Left renal cortex interstitium (tissue), 4 donors: ENCODE data around the gene PCF11. TPM values are rescaled to one million over a fixed set of nuclear protein-coding genes. Genes with fewer than 3 reads are reported as not detected.
"Not testable (repeated sequence)": the region's sequence is repeated elsewhere in the genome, so short reads cannot be mapped to it uniquely, and the experiment has no call there.

Experiments used
- DNase-seq, 4 donors: peaks; one replicate each; pipeline ENCODE4 v3.0.0-alpha.2; 2013; ENCODE audit warnings: low read depth in 4 of 4, low spot score in 2 of 4, missing footprints in 1 of 4
- polyA plus RNA-seq, 4 donors: library from polyadenylated mRNA; unstranded; fragments of 120-200 nt; gene quantifications; one replicate each; pipeline ENCODE4 v1.2.1, GENCODE V29; 2013; ENCODE audit not compliant: insufficient read length in 4 of 4

The PCF11 gene
- polyA plus RNA-seq, 4 donors = 60.8 to 84.4 (median 74.6) TPM

DNA sequence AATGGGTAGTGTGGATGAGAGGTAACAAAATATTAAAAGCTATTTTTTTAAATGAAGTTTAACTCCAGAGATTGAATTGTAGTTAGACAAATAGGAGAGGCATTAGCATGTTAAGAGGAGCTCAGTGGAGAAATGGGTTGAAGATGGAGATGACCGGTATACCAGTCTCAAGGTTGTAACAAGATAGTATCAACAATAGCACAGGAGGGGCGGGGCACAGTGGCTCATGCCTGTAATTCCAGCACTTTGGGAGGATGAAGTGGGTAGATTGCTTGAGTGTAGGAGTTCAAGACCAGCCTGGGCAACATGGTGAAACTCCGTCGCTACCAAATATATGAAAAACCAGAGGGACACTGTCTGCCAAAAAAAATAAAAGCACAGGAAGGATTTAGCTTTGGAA lies 30.5 kb downstream of the PCF11 start:
- DNase-seq = no peak

DNA sequence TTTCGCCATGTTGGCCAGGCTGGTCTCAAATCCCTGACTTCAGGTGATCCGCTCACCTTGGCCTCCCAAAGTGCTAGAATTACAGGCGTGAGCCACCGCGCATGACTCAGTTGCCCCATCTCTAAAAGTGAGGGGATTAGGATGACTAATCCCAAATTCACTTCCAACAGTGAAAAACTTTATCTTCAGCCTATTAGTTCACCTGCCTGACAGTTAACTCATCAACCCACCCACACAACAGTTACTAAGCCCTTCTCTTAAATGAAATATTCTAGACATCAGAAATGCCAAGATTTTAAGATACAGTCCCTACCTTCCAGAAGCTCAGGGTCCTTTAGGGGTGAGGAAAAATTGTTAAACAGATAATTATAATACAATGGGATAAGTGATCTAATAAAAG lies 34.6 kb downstream of the PCF11 start:
- DNase-seq = no peak

GRCh38 chr11:83191986-83192385 lies 35.1 kb downstream of the PCF11 start:
- no peak for DNase-seq

DNA sequence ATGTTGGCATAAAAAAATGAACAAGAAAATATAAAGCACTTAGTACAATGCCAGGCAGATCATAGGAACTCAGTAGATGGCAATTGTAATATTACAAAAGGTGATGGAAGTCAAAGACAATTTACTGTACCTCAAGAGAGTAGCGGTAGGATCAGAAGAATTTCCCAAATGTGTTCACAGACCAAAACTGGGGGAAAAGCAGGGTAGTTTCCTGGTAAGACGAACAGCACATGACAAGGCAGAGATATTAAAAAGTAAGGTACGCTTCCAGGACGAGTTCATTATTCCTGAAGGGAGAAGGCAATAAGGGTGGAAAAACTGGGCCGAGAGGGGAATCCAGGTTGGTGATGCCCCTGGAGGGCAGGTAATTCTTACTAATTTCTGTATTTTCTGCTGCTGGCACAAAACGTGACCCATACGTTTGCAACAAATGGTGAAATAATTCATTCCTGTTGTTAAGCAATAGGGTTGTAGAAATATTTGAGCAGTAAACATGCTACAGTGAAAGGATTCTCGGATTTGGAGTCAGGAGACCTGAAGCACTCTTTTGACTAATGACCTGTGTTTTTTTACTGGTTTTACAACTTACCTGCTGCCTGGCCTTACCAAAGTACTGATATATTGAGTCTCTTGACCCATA lies 35.8 kb downstream of the PCF11 start:
- DNase-seq = no peak

- peak; percentile 75 to 96 (median 86) for DNase-seq
Observed at GRCh38 chr11:83193315-83194280, 36.7 kb downstream of the PCF11 start, which contains the start of gene ANKRD42. TSS of gene ANKRD42 (plus strand) at chr11:83193712. CDS start at chr11:83194671, 959 bp downstream.

- DNase-seq = peak in 3 of 4 donors; percentile 11 to 45 (median 23)
Observed at GRCh38 chr11:83194281-83195142, 37.6 kb downstream of the PCF11 start.

GRCh38 chr11:83195143-83195466 lies 38.2 kb downstream of the PCF11 start:
- no peak for DNase-seq

GRCh38 chr11:83195649-83196048 lies 38.7 kb downstream of the PCF11 start:
- DNase-seq = no peak

DNA sequence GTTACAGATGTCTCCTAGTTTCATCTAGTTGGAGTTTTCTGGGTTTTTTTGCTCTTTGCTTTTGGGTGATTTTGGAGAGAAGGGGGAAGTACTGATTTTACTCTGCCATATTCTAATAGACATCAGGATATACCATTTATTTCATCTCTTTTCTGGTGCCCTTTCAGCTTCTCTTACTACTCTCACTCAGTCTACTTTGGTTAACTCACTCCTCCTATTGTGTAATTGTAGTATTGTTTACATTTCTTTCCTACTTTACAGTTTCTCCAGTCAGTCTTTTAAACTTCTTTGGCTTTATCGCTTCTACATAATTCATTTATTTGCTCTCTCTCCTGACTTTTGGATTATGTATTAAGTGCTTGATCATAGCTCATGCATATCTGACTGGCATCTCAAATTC lies 43.1 kb downstream of the PCF11 start:
- no peak for DNase-seq

DNA sequence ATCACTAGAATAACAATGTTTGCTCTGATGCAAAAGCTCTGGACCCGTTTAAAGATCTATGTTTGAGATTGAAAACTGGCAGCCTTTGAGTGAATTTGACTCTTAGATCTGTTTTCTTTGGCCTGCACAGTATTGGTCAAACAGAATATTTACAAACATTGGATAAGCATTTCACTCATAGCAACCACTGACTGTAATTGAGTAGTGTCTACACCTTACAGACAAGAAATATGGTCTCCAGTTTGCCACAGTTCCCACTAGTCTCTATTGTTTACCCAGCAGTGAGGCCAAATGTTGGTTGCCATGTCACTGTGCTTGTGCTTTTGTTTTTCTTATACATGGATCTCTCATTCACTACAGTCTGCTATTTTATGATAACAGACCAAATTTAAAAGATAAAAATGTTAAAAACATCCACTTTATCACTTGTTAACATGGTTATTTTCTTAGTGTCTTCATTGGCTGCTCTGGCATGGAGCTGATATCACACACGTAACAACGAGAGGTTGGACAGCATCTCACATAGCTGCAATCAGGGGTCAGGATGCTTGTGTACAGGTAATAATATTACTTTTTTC lies 48.8 kb downstream of the PCF11 start:
- DNase-seq = no peak

GRCh38 chr11:83206221-83206620 lies 49.3 kb downstream of the PCF11 start:
- no peak for DNase-seq

DNA sequence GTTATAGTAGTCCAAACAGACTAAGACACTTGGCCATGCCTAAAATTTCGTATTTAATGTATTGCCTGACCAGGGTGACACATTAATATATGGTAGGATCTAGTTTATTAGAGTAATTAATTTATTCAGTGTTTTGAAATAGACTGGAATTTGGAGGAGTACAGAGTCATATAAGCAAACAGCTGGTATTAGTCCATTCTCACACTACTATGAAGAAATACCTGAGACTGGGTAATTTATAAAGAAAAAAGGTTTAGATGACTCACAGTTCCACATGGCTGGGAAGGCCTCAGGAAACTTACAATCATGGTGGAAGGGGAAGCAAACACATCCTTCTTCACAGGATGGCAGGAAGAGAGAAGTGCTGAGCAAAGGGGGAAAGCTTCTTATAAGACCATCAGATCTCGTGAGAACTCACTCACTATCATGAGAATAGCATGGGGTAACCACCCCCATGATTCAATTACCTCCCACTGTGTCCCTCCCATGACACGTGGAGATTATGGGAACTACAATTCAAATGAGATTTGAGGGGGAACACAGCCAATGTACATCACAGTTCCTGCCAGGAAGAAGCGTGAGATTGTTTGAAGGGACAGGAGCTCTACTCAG lies 49.9 kb downstream of the PCF11 start:
- DNase-seq = not testable (repeated sequence)

DNA sequence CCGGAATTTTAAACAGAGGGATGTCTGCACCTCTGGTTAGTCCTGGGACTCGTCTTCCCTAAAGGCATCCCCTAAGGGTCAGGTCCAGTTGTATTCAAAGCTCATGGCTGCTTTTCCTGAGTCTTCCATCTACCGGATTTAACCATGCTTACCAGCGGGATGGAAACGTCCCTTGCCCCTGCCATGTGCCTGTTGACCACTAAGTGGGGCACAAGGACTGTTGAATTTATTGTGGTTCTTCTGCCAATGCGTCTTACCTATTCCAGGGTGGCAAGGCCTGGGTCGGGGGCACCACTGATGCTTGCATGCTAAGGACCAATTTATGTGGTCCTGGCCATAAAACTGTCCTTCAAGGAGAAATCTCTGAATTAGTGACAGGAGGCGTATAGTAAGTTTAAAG lies 62.2 kb downstream of the PCF11 start:
- DNase-seq = no peak

GRCh38 chr11:83220260-83220659 lies 63.3 kb downstream of the PCF11 start:
- DNase-seq = no peak

DNA sequence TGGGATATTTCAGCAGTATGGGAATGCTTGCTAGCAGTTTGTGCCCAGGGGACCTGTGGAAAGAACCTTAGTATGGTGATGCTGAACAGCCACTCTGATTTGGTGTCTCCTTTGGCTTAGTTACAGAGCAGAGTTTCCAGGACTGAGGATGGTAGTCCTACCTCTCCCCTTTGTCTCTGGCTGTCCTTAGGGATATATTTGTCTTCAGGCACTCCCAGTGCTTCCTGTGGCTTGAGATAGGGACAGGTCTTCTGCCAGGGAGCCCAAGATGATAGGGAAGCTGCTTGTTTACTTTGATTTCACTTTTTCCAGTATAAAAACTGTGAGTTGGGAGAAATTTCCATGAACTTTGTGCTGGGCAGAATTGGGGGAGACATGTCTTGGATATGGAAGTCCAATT lies 64.8 kb downstream of the PCF11 start:
- DNase-seq = no peak

DNA sequence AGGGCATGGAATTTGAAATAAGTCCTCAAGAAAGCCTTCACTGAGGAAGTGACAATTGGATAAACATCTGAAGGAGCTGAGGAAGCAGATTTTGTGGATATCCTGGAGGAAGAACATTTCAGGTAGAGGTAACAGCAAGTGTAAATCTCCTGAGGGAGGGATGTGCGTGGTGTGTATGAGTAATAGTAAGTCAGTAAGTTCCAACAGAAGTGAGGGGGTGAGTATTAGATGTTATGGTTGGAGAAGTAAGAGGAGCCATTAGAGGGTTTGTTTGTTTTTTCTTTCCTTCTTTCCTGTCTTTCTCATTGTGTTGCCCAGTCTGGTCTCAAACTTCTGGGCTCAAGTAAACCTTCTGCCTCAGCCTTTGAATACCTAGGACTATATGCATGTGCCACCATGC lies 65.6 kb downstream of the PCF11 start:
- no peak for DNase-seq

GRCh38 chr11:83223457-83223856 lies 66.5 kb downstream of the PCF11 start:
- no peak for DNase-seq

- no peak for DNase-seq
Observed at GRCh38 chr11:83235825-83236224, 78.9 kb downstream of the PCF11 start.
